ENCODE measurements around the gene PTPN11.

Gene PTPN11

DNA sequence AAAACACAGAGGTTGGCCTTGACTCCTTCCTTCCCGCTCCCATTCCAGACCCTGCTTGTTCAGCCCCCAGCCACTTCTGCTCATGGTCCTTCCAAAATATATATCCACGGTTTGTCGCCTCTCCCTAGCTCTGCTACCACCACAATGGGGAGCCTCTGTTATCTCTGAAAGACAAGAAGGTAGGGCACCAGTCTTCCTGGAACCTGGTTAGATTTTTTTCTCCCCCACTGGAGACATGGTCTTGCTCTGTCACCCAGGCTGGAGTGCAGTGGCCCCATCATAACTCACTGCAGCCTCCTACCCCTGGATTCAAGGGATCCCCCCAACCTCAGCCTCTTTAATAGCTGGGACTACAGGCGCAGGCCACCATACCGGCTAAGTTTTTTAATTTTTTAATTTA lies 95.7 kb downstream of the PTPN11 start:
- no peaks in the 10 kb centered on the region for H4K20me1 ChIP-seq (ENCODE audit: insufficient read depth, low read length, poor library complexity, severe bottlenecking)
- H3K27me3 ChIP-seq (ENCODE audit: insufficient read depth, low read length, poor library complexity, severe bottlenecking): no peaks in the 10 kb centered on the region
- H3K4me3 ChIP-seq (ENCODE audit: low read length, poor library complexity, severe bottlenecking): no peak overlapping the region
- no peaks in the 10 kb centered on the region for H3K36me3 ChIP-seq (ENCODE audit: insufficient read depth, low read length)
- no peak for TF ChIP-seq EZH2phosphoT487 (IDR thresholded peaks at IDR 0.05; ENCODE audit: borderline replicate concordance)
- TF ChIP-seq, protein P1, sequence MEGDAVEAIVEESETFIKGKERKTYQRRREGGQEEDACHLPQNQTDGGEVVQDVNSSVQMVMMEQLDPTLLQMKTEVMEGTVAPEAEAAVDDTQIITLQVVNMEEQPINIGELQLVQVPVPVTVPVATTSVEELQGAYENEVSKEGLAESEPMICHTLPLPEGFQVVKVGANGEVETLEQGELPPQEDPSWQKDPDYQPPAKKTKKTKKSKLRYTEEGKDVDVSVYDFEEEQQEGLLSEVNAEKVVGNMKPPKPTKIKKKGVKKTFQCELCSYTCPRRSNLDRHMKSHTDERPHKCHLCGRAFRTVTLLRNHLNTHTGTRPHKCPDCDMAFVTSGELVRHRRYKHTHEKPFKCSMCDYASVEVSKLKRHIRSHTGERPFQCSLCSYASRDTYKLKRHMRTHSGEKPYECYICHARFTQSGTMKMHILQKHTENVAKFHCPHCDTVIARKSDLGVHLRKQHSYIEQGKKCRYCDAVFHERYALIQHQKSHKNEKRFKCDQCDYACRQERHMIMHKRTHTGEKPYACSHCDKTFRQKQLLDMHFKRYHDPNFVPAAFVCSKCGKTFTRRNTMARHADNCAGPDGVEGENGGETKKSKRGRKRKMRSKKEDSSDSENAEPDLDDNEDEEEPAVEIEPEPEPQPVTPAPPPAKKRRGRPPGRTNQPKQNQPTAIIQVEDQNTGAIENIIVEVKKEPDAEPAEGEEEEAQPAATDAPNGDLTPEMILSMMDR (conservative IDR thresholded peaks at IDR 0.05; ENCODE audit: low read length): no peak
- H3K4me2 ChIP-seq (ENCODE audit: low read depth, low read length, poor library complexity, severe bottlenecking): no peak overlapping the region
- H3K79me2 ChIP-seq (ENCODE audit: insufficient read depth, low read length): no peaks in the 10 kb centered on the region
- H3K4me1 ChIP-seq (ENCODE audit: insufficient read depth, low read length, poor library complexity, severe bottlenecking): no peaks in the 10 kb centered on the region
- no peaks in the 10 kb centered on the region for H3K9me3 ChIP-seq (ENCODE audit: insufficient read depth, low read depth, low read length)
- no peaks in the 10 kb centered on the region for H3F3A ChIP-seq (ENCODE audit: low read depth)
- H2AFZ ChIP-seq (ENCODE audit: low read length): no peak overlapping the region
- no peaks in the 10 kb centered on the region for H3K9me2 ChIP-seq (replicated peaks; ENCODE audit: low read depth, low read length)
- H3K9ac ChIP-seq (ENCODE audit: low read depth, low read length, poor library complexity, severe bottlenecking): no peak overlapping the region

DNA sequence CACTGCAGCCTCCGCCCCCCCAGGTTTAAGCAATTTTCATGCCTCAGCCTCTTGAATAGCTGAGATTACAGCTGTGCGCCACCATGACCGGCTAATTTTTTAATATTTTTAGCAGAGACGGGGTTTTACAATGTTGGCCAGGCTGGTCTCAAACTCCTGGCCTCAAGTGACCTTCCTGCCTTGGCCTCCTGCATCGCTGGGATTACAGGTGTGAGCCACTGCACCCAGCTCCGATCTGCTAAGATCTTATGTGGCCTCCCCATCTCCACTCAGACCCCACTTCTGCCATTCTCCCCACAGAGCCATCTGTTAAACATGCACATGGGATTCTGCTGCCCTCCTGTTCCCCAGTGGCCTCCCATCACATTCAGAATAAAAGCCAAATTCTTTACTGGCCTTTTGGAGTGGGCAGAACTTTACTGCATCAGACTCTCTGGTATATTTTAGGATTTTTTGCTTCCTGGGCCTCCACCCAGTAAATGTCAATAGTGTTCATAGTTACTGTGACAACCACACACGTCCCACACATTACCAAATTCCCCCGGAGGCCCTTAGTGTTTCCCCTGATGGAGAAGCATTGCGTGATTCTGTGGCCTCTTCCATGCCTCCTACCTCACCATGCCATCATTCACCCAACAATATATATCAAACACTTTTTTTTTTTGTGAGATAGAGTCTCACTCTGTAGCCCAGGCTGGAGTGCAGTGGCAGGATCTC lies 96.3 kb downstream of the PTPN11 start:
- no peak overlapping the region for H3K4me2 ChIP-seq (ENCODE audit: low read depth, low read length, poor library complexity, severe bottlenecking)
- TF ChIP-seq EZH2phosphoT487 (IDR thresholded peaks at IDR 0.05; ENCODE audit: borderline replicate concordance): no peak
- TF ChIP-seq, protein P1 (conservative IDR thresholded peaks at IDR 0.05; ENCODE audit: low read length): no peak
- H3K4me1 ChIP-seq (ENCODE audit: insufficient read depth, low read length, poor library complexity, severe bottlenecking): no peaks in the 10 kb centered on the region
- no peaks in the 10 kb centered on the region for H3K9me3 ChIP-seq (ENCODE audit: insufficient read depth, low read depth, low read length)
- H3K27me3 ChIP-seq (ENCODE audit: insufficient read depth, low read length, poor library complexity, severe bottlenecking): no peaks in the 10 kb centered on the region
- H4K20me1 ChIP-seq (ENCODE audit: insufficient read depth, low read length, poor library complexity, severe bottlenecking): no peaks in the 10 kb centered on the region
- no peak overlapping the region for H2AFZ ChIP-seq (ENCODE audit: low read length)
- H3K4me3 ChIP-seq (ENCODE audit: low read length, poor library complexity, severe bottlenecking): no peak overlapping the region
- no peaks in the 10 kb centered on the region for H3F3A ChIP-seq (ENCODE audit: low read depth)
- no peaks in the 10 kb centered on the region for H3K9me2 ChIP-seq (replicated peaks; ENCODE audit: low read depth, low read length)
- no peak overlapping the region for H3K9ac ChIP-seq (ENCODE audit: low read depth, low read length, poor library complexity, severe bottlenecking)
- H3K36me3 ChIP-seq (ENCODE audit: insufficient read depth, low read length): no peaks in the 10 kb centered on the region
- no peaks in the 10 kb centered on the region for H3K79me2 ChIP-seq (ENCODE audit: insufficient read depth, low read length)

GRCh38 chr12:112515868-112516267 lies 97.1 kb downstream of the PTPN11 start:
- Histone ChIP-seq H3K9ac (ENCODE audit: low read depth, low read length, poor library complexity, severe bottlenecking) (no peak overlapping the region), H3K4me3 (ENCODE audit: low read length, poor library complexity, severe bottlenecking) (no peak overlapping the region), H3K4me1 (ENCODE audit: insufficient read depth, low read length, poor library complexity, severe bottlenecking) (no peaks in the 10 kb centered on the region), H3K4me2 (ENCODE audit: low read depth, low read length, poor library complexity, severe bottlenecking) (no peak overlapping the region), H4K20me1 (ENCODE audit: insufficient read depth, low read length, poor library complexity, severe bottlenecking) (no peaks in the 10 kb centered on the region), H3K9me3 (ENCODE audit: insufficient read depth, low read depth, low read length) (no peaks in the 10 kb centered on the region), H3K36me3 (ENCODE audit: insufficient read depth, low read length) (no peaks in the 10 kb centered on the region), H3K79me2 (ENCODE audit: insufficient read depth, low read length) (no peaks in the 10 kb centered on the region), H3K27me3 (ENCODE audit: insufficient read depth, low read length, poor library complexity, severe bottlenecking) (no peaks in the 10 kb centered on the region), H3F3A (ENCODE audit: low read depth) (no peaks in the 10 kb centered on the region), H3K9me2 (replicated peaks; ENCODE audit: low read depth, low read length) (no peaks in the 10 kb centered on the region), H2AFZ (ENCODE audit: low read length) (no peak overlapping the region)
- TF ChIP-seq, protein P1 (conservative IDR thresholded peaks at IDR 0.05; ENCODE audit: low read length): no peak
- no peak for TF ChIP-seq EZH2phosphoT487 (IDR thresholded peaks at IDR 0.05; ENCODE audit: borderline replicate concordance)
